ENCODE data around the gene KDM5A. TPM values are rescaled to one million over a fixed set of nuclear protein-coding genes. Genes with fewer than 3 reads are reported as not detected.

KDM5A gene
- polyA plus RNA-seq, 1 donor (not counting 4 experiments of a cell fraction or from before 2014, with no cell fraction given), result 14.5 TPM

- dilution Hi-C loops (cut with MboI; ENCODE audit: extremely low pct_ligation_motif_present, low sequenced_read_pairs), result no loop called here
- no peaks in the 10 kb centered on the region for H3K79me2 ChIP-seq (ENCODE audit: control insufficient read depth, insufficient read depth, low read length)
- H3K4me2 ChIP-seq (ENCODE audit: control insufficient read depth, extremely low read depth, insufficient read depth, low read depth, low read length), result no peak overlapping the region
- H3K36me3 ChIP-seq (ENCODE audit: control insufficient read depth in 2 of 2, extremely low read depth in 1 of 2, insufficient read depth in 2 of 2, low read length in 2 of 2), result no peaks in the 10 kb centered on the region
- H3K27me3 ChIP-seq (ENCODE audit: control insufficient read depth, extremely low read depth, insufficient read depth, low read length), result peaks cover 24% of the 10 kb centered on the region
- DNase-seq (ENCODE audit: low read depth, low spot score), result no peak
- H3K27ac ChIP-seq (ENCODE audit: control insufficient read depth, insufficient read depth, low read length), result no peak overlapping the region
- no peak overlapping the region for H3K4me3 ChIP-seq (ENCODE audit: control insufficient read depth in 2 of 3, extremely low read depth in 1 of 3, insufficient read depth in 2 of 3, low read depth in 1 of 3, low read length in 3 of 3)
- TF ChIP-seq CTCF (optimal IDR thresholded peaks at IDR 0.05 in 1 of 3, IDR thresholded peaks at IDR 0.05 in 1 of 3, conservative IDR thresholded peaks at IDR 0.05 in 1 of 3; ENCODE audit: extremely low read depth in 1 of 3, insufficient read depth in 2 of 3, low read length in 3 of 3) (no peak), EZH2 (IDR thresholded peaks at IDR 0.05; ENCODE audit: low read length) (no peak)
- no peaks in the 10 kb centered on the region for H3K9me3 ChIP-seq (ENCODE audit: control insufficient read depth, low read depth, low read length)
- H3K9me1 ChIP-seq (ENCODE audit: control insufficient read depth, extremely low read depth, insufficient read depth, low read length), result no peaks in the 10 kb centered on the region
- no peak overlapping the region for H3K9ac ChIP-seq (ENCODE audit: control insufficient read depth, extremely low read depth, insufficient read depth, low read length)
- no peak overlapping the region for H2AFZ ChIP-seq (ENCODE audit: control insufficient read depth, low read length)
- no peak for FAIRE-seq
- H3K4me1 ChIP-seq (ENCODE audit: control insufficient read depth, extremely low read depth, insufficient read depth, low read length), result no peaks in the 10 kb centered on the region
- no peaks in the 10 kb centered on the region for H4K20me1 ChIP-seq (ENCODE audit: control insufficient read depth, extremely low read depth, insufficient read depth, low read length)
Observed at GRCh38 chr12:256958-257357, 132.2 kb downstream of the KDM5A start.

- FAIRE-seq, result no peak
- Histone ChIP-seq H3K36me3 (ENCODE audit: control insufficient read depth in 2 of 2, extremely low read depth in 1 of 2, insufficient read depth in 2 of 2, low read length in 2 of 2) (no peaks in the 10 kb centered on the region), H2AFZ (ENCODE audit: control insufficient read depth, low read length) (no peak overlapping the region), H3K27me3 (ENCODE audit: control insufficient read depth, extremely low read depth, insufficient read depth, low read length) (peaks cover 21% of the 10 kb centered on the region), H3K9me1 (ENCODE audit: control insufficient read depth, extremely low read depth, insufficient read depth, low read length) (no peaks in the 10 kb centered on the region), H4K20me1 (ENCODE audit: control insufficient read depth, extremely low read depth, insufficient read depth, low read length) (no peaks in the 10 kb centered on the region), H3K4me1 (ENCODE audit: control insufficient read depth, extremely low read depth, insufficient read depth, low read length) (no peaks in the 10 kb centered on the region), H3K9me3 (ENCODE audit: control insufficient read depth, low read depth, low read length) (no peaks in the 10 kb centered on the region), H3K4me2 (ENCODE audit: control insufficient read depth, extremely low read depth, insufficient read depth, low read depth, low read length) (no peak overlapping the region), H3K27ac (ENCODE audit: control insufficient read depth, insufficient read depth, low read length) (no peak overlapping the region), H3K9ac (ENCODE audit: control insufficient read depth, extremely low read depth, insufficient read depth, low read length) (no peak overlapping the region), H3K4me3 (ENCODE audit: control insufficient read depth in 2 of 3, extremely low read depth in 1 of 3, insufficient read depth in 2 of 3, low read depth in 1 of 3, low read length in 3 of 3) (no peak overlapping the region), H3K79me2 (ENCODE audit: control insufficient read depth, insufficient read depth, low read length) (no peaks in the 10 kb centered on the region)
- DNase-seq (ENCODE audit: low read depth, low spot score), result no peak
- dilution Hi-C loops (cut with MboI; ENCODE audit: extremely low pct_ligation_motif_present, low sequenced_read_pairs), result no loop called here
- TF ChIP-seq EZH2 (IDR thresholded peaks at IDR 0.05; ENCODE audit: low read length) (no peak), CTCF (optimal IDR thresholded peaks at IDR 0.05 in 1 of 3, IDR thresholded peaks at IDR 0.05 in 1 of 3, conservative IDR thresholded peaks at IDR 0.05 in 1 of 3; ENCODE audit: extremely low read depth in 1 of 3, insufficient read depth in 2 of 3, low read length in 3 of 3) (no peak)
Observed at GRCh38 chr12:256225-256624, 132.9 kb downstream of the KDM5A start.

All from keratinocyte (primary cell).